ENCODE data around the gene GPR42.

The GPR42 gene

DNA sequence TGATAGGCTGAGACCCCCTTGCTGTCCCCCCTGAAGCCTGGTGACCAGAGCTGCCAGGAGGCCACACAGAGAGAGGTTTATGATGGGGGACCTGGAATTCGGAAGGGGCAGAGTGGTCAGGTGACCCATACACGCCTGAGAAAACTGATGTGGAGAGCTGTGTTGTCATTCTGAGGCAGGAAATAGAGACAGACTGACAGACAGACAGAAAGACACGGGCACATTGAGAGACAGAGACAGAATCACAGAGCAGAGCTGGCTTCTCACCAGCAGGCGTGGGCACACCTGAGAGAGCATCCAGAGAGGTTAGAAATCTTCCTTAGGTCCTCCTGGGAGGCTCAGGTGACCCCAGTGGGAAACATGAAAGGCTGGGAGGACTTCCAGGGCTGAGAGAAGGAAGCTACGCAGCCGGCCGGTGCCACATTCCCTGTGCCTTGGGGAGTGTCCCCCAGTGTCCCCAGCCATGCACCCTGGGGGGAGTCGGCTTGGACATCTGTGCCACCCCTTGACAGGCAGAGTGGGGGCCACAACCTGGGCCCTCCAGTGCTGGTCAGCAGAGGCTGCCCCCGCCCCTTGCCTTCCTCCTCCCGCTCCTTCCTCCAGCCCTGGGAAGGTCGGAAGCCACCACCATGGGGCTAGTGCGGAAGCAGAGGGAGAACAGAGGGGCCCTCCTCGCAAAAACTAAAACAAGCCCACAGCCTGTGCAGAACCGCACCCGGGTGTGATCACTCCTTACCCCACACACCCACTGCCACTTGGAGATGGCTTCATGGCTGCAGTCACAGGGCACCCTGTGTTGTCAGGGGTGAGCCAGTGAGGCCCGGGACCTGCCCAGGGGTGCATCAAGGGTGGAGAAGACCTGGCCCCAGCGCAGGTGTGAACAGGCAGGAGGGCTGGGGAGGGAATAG is 21.0 kb upstream of the GPR42 start:
- in situ Hi-C loops (cut with HindIII; ENCODE audit: low sequenced_read_pairs), result no loop called here
- DNase-seq (ENCODE audit: low read depth, low spot score), result no peak
- no peak for TF ChIP-seq CTCF (IDR thresholded peaks at IDR 0.05; ENCODE audit: low read depth, low read length)
- no peak overlapping the region for H3K4me3 ChIP-seq (ENCODE audit: low read depth, low read length)

GRCh38 chr19:35350591-35350990 is 20.3 kb upstream of the GPR42 start:
- no peak for TF ChIP-seq CTCF (IDR thresholded peaks at IDR 0.05; ENCODE audit: low read depth, low read length)
- in situ Hi-C loops (cut with HindIII; ENCODE audit: low sequenced_read_pairs), result no loop called here
- DNase-seq (ENCODE audit: low read depth, low spot score), result no peak
- no peak overlapping the region for H3K4me3 ChIP-seq (ENCODE audit: low read depth, low read length)

DNA sequence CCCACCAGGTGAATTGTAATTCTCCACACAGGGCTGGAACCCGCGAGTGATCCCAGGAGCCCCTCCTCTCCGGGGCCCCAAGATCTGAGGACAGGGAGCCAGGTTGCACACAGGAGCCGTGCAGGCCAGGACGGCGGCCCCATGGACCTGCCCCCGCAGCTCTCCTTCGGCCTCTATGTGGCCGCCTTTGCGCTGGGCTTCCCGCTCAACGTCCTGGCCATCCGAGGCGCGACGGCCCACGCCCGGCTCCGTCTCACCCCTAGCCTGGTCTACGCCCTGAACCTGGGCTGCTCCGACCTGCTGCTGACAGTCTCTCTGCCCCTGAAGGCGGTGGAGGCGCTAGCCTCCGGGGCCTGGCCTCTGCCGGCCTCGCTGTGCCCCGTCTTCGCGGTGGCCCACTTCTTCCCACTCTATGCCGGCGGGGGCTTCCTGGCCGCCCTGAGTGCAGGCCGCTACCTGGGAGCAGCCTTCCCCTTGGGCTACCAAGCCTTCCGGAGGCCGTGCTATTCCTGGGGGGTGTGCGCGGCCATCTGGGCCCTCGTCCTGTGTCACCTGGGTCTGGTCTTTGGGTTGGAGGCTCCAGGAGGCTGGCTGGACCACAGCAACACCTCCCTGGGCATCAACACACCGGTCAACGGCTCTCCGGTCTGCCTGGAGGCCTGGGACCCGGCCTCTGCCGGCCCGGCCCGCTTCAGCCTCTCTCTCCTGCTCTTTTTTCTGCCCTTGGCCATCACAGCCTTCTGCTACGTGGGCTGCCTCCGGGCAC is 19.3 kb upstream of the GPR42 start:
- DNase-seq (ENCODE audit: low read depth, low spot score), result no peak
- H3K4me3 ChIP-seq (ENCODE audit: low read depth, low read length), result no peak overlapping the region
- TF ChIP-seq CTCF (IDR thresholded peaks at IDR 0.05; ENCODE audit: low read depth, low read length), result no peak
- in situ Hi-C loops (cut with HindIII; ENCODE audit: low sequenced_read_pairs), result no loop called here

DNA sequence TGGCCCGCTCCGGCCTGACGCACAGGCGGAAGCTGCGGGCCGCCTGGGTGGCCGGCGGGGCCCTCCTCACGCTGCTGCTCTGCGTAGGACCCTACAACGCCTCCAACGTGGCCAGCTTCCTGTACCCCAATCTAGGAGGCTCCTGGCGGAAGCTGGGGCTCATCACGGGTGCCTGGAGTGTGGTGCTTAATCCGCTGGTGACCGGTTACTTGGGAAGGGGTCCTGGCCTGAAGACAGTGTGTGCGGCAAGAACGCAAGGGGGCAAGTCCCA is 18.8 kb upstream of the GPR42 start:
- H3K4me3 ChIP-seq (ENCODE audit: low read depth, low read length), result no peak overlapping the region
- in situ Hi-C loops (cut with HindIII; ENCODE audit: low sequenced_read_pairs), result no loop called here
- no peak for DNase-seq (ENCODE audit: low read depth, low spot score)
- no peak for TF ChIP-seq CTCF (IDR thresholded peaks at IDR 0.05; ENCODE audit: low read depth, low read length)

DNA sequence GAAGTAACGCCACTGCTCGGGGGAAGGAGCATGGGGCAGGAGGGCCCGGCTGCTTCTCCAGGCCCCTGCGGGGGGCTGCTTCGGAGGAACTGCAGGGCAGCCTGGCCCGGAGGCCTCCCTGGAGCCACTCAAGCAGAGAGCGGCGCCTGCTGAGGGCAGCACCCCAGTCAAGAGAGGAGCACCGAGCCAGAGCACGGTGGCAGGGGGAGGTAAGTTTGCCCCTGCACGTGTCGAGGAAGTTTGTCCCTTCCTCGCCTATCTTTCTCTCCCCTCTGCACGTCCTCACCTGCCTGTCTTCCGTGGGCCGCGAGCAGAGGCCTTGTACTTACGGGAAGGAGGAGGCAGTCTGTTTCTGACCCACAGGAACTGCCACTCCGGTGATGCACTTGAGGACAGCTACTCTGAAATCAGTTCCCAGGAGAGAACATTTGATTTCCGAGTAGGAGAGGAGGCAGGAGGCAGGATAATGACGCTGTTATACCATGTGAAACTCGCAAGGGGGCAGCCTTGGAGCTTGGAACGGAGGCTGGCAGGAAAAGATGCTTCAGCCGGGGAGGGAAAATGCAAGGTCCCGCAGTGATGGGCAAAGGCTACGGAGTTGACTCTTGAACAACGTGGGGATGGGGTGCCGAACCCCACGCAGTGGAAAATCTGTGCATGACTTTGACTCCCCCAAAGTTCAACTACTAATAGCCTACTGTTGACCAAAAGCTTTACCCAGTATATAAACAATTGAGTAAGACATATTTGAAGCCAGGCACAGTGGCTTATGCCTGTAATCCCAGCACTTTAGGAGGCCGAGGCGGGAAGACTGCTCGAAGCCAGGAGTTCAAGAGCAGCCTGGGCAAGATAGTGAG is 18.2 kb upstream of the GPR42 start:
- peak; percentile 51 for DNase-seq (ENCODE audit: low read depth, low spot score)
- in situ Hi-C loops (cut with HindIII; ENCODE audit: low sequenced_read_pairs), result no loop called here
- H3K4me3 ChIP-seq (ENCODE audit: low read depth, low read length), result no peak overlapping the region
- peak; percentile 80 for TF ChIP-seq CTCF (IDR thresholded peaks at IDR 0.05; ENCODE audit: low read depth, low read length)

- no peak for DNase-seq (ENCODE audit: low read depth, low spot score)
- no peak for TF ChIP-seq CTCF (IDR thresholded peaks at IDR 0.05; ENCODE audit: low read depth, low read length)
- H3K4me3 ChIP-seq (ENCODE audit: low read depth, low read length), result no peak overlapping the region
- in situ Hi-C loops (cut with HindIII; ENCODE audit: low sequenced_read_pairs), result no loop called here
Observed at GRCh38 chr19:35353635-35354034, 17.2 kb upstream of the GPR42 start.

Measured in astrocyte of the spinal cord (primary cell).